Lower leg skin (tissue), 4 donors: Measurements from ENCODE around the gene IL15. TPM values are rescaled to one million over a fixed set of nuclear protein-coding genes. Genes with fewer than 3 reads are reported as not detected.

Source experiments
- DNase-seq, 2 donors: peaks; one replicate each; pipeline ENCODE4 v3.0.0-alpha.2; 2019; ENCODE audit warnings: low spot score in 2 of 2
- H3K4me3 ChIP-seq: fragments of 200-600 bp; sonication (generic); 2 replicates; pipeline ENCODE4 v1.5.1; 2017; ENCODE audit warnings: mild to moderate bottlenecking, low read depth; ENCODE audit not compliant: poor library complexity, severe bottlenecking
- CTCF ChIP-seq, 3 donors: fragments of 450-650 bp; IDR thresholded peaks; one replicate each; pipeline ENCODE4 v1.5.1; 2016; ENCODE audit warnings: antibody characterized with exemption in 3 of 3, mild to moderate bottlenecking in 3 of 3, moderate library complexity in 2 of 3
- POLR2A ChIP-seq, 2 donors: fragments of 450-650 bp; IDR thresholded peaks; one replicate each; pipeline ENCODE4 v1.6.1; 2016 to 2017; ENCODE audit warnings: antibody characterized with exemption in 2 of 2, mild to moderate bottlenecking in 1 of 2, moderate library complexity in 1 of 2
- WGBS, 2 donors: methylation state at CpG; one replicate each; pipeline ENCODE4 v1.1.5; 2018; 5-methylcytosine and 5-hydroxymethylcytosine counted together
- intact Hi-C: fragments of 100-400 bp; cut with DNase I; formaldehyde crosslinking; loops from one replicate; pipeline ENCODE4 v1.15.0; 2023; ENCODE audit warnings: low total_unique reads
- total RNA-seq, 4 donors: library from RNA; depleted of rRNA; stranded (reverse); fragments of >200 nt; gene quantifications; one replicate each; pipeline ENCODE4 v1.1.0, GENCODE V29; 2016

IL15 gene
- total RNA-seq, 4 donors from 2014 or later = 0.42 to 1.6 (median 0.96) TPM

GRCh38 chr4:141652161-141652778 is 15.9 kb downstream of the IL15 start:
- no peak for DNase-seq
- H3K4me3 ChIP-seq = no peak overlapping the region
- WGBS, 2 donors = 32 to 40% methylated on average over 4 of the region's 4 CpGs
- intact Hi-C loops = no loop called here
- no peak for TF ChIP-seq CTCF (IDR thresholded peaks at IDR 0.05)
- TF ChIP-seq POLR2A (IDR thresholded peaks at IDR 0.05) = no peak

- TF ChIP-seq POLR2A (IDR thresholded peaks at IDR 0.05) (no peak), CTCF (IDR thresholded peaks at IDR 0.05) (no peak)
- intact Hi-C loops = no loop called here
- DNase-seq = no peak
- no peak overlapping the region for H3K4me3 ChIP-seq
Measured at GRCh38 chr4:141654098-141654497, 17.7 kb downstream of the IL15 start.

GRCh38 chr4:141656031-141656430 is 19.6 kb downstream of the IL15 start:
- no peak for TF ChIP-seq POLR2A (IDR thresholded peaks at IDR 0.05)
- TF ChIP-seq CTCF (IDR thresholded peaks at IDR 0.05) = no peak
- intact Hi-C loops = no loop called here
- DNase-seq = no peak
- no peak overlapping the region for H3K4me3 ChIP-seq
- WGBS, 2 donors = 87 to 89% methylated on average over 3 of the region's 3 CpGs

GRCh38 chr4:141657550-141658250 is 21.3 kb downstream of the IL15 start:
- WGBS, 2 donors = 75 to 84% methylated on average over 5 of the region's 5 CpGs
- TF ChIP-seq CTCF (IDR thresholded peaks at IDR 0.05) = no peak
- no peak for TF ChIP-seq POLR2A (IDR thresholded peaks at IDR 0.05)
- no peak for DNase-seq
- H3K4me3 ChIP-seq = no peak overlapping the region
- intact Hi-C loops = no loop called here

GRCh38 chr4:141658309-141658708 is 21.9 kb downstream of the IL15 start:
- no peak for DNase-seq
- no peak overlapping the region for H3K4me3 ChIP-seq
- WGBS, 2 donors = 90% methylated on average over 2 of the region's 2 CpGs
- intact Hi-C loops = no loop called here
- TF ChIP-seq CTCF (IDR thresholded peaks at IDR 0.05) (no peak), POLR2A (IDR thresholded peaks at IDR 0.05) (no peak)
